GM12874 (cell line): Measurements from ENCODE around the gene APLNR.

Experiments used
- CTCF ChIP-seq: IDR thresholded peaks from 2 replicates; pipeline ENCODE4 v1.5.1; 2011; ENCODE audit warnings: low read depth, mild to moderate bottlenecking, control low read depth, low read length, moderate library complexity; ENCODE audit not compliant: insufficient read depth

APLNR gene

GRCh38 chr11:57249384-57250319 is 12.6 kb upstream of the APLNR start:
- TF ChIP-seq CTCF, result peak; percentile 80

GRCh38 chr11:57248780-57249383 is 11.8 kb upstream of the APLNR start:
- TF ChIP-seq CTCF, result peak; percentile 63

- no peak for TF ChIP-seq CTCF
Observed at GRCh38 chr11:57244911-57245310, 7.9 kb upstream of the APLNR start.

- TF ChIP-seq CTCF, result no peak
Observed at GRCh38 chr11:57241353-57241972, 4.4 kb upstream of the APLNR start.

GRCh38 chr11:57240757-57241156 is 3.7 kb upstream of the APLNR start:
- no peak for TF ChIP-seq CTCF

- TF ChIP-seq CTCF, result no peak
Observed at GRCh38 chr11:57240007-57240406, 3.0 kb upstream of the APLNR start.

GRCh38 chr11:57239348-57239747 is 2.3 kb upstream of the APLNR start:
- no peak for TF ChIP-seq CTCF
